ENCODE results near the gene PRDM15. TPM values are rescaled to one million over a fixed set of nuclear protein-coding genes. Genes with fewer than 3 reads are reported as not detected.
A peak's percentile ranks its signal among the peaks of the same experiment; 100 is the strongest.

The PRDM15 gene
- total and polyA plus RNA-seq, 8 donors = 0.92 to 44.6 (median 3.4) TPM

- TF ChIP-seq EP300 (IDR thresholded peaks at IDR 0.05) (no peak), CTCF (IDR thresholded peaks at IDR 0.05) (no peak), POLR2A (IDR thresholded peaks at IDR 0.05) (no peak), POLR2AphosphoS5 (IDR thresholded peaks at IDR 0.05) (no peak)
- Histone ChIP-seq H3K4me3 (no peak overlapping the region), H3K27me3 (no peaks in the 10 kb centered on the region), H3K9me3 (no peaks in the 10 kb centered on the region), H3K27ac (peak overlapping the region in 2 of 5 donors; percentile 14 to 48), H3K4me1 (peaks cover 0 to 12% (median 3%) of the 10 kb centered on the region in 4 donors), H3K36me3 (peaks cover 17 to 93% (median 80%) of the 10 kb centered on the region in 4 donors)
- intact Hi-C loops (cut with DNase I; ENCODE audit: low total_unique reads) = no loop called here
- DNase-seq = no peak
- 95 to 96% (median 96%) methylated on average over 3 of the region's 3 CpGs for WGBS, 5 donors
Measured at GRCh38 chr21:41901782-41902181, 22.6 kb upstream of the PRDM15 start.

GRCh38 chr21:41901099-41901498, 22.0 kb upstream of the PRDM15 start:
- WGBS, 5 donors = 36 to 54% (median 44%) methylated on average over 12 of the region's 12 CpGs
- peak in 1 of 3 donors; percentile 28 for TF ChIP-seq POLR2AphosphoS5 (IDR thresholded peaks at IDR 0.05)
- TF ChIP-seq POLR2A (IDR thresholded peaks at IDR 0.05) = no peak
- no peaks in the 10 kb centered on the region for H3K9me3 ChIP-seq
- peak overlapping the region in 4 of 5 donors; percentile 22 to 49 (median 42) for H3K27ac ChIP-seq
- peaks cover 13 to 89% (median 74%) of the 10 kb centered on the region in 4 donors for H3K36me3 ChIP-seq
- no peaks in the 10 kb centered on the region for H3K27me3 ChIP-seq
- no peak overlapping the region for H3K4me3 ChIP-seq
- peak; percentile 53 to 79 for DNase-seq
- H3K4me1 ChIP-seq = peaks cover 0 to 15% (median 4%) of the 10 kb centered on the region in 4 donors
- intact Hi-C loops (cut with DNase I; ENCODE audit: low total_unique reads) = no loop called here

- DNase-seq = no peak
- H3K27ac ChIP-seq = peak overlapping the region in 1 of 5 donors; percentile 35
- TF ChIP-seq POLR2A (IDR thresholded peaks at IDR 0.05) = no peak
- TF ChIP-seq EP300 (IDR thresholded peaks at IDR 0.05) = no peak
- TF ChIP-seq CTCF (IDR thresholded peaks at IDR 0.05) = no peak
- TF ChIP-seq POLR2AphosphoS5 (IDR thresholded peaks at IDR 0.05) = no peak
- H3K4me3 ChIP-seq = no peak overlapping the region
- H3K9me3 ChIP-seq = no peaks in the 10 kb centered on the region
- WGBS, 5 donors = 84 to 92% (median 89%) methylated on average over 6 of the region's 6 CpGs
- no peaks in the 10 kb centered on the region for H3K27me3 ChIP-seq
- peaks cover 0 to 22% (median 6%) of the 10 kb centered on the region in 4 donors for H3K4me1 ChIP-seq
- intact Hi-C loops (cut with DNase I; ENCODE audit: low total_unique reads) = no loop called here
- peaks cover 13 to 85% (median 67%) of the 10 kb centered on the region in 4 donors for H3K36me3 ChIP-seq
Measured at GRCh38 chr21:41900401-41900800, 21.3 kb upstream of the PRDM15 start.

GRCh38 chr21:41899426-41900202, 20.5 kb upstream of the PRDM15 start:
- H3K27ac ChIP-seq = no peak overlapping the region
- TF ChIP-seq POLR2A (IDR thresholded peaks at IDR 0.05) (no peak), EP300 (IDR thresholded peaks at IDR 0.05) (no peak), POLR2AphosphoS5 (IDR thresholded peaks at IDR 0.05) (no peak), CTCF (IDR thresholded peaks at IDR 0.05) (no peak)
- intact Hi-C loops (cut with DNase I; ENCODE audit: low total_unique reads) = no loop called here
- peaks cover 0 to 24% (median 6%) of the 10 kb centered on the region in 4 donors for H3K4me1 ChIP-seq
- no peaks in the 10 kb centered on the region for H3K9me3 ChIP-seq
- no peak for DNase-seq
- peaks cover 13 to 85% (median 67%) of the 10 kb centered on the region in 4 donors for H3K36me3 ChIP-seq
- H3K27me3 ChIP-seq = no peaks in the 10 kb centered on the region
- no peak overlapping the region for H3K4me3 ChIP-seq
- 79 to 88% (median 81%) methylated on average over 25 of the region's 25 CpGs for WGBS, 5 donors

GRCh38 chr21:41898998-41899397, 19.9 kb upstream of the PRDM15 start:
- Histone ChIP-seq H3K4me3 (no peak overlapping the region), H3K4me1 (peaks cover 0 to 24% (median 6%) of the 10 kb centered on the region in 4 donors), H3K9me3 (no peaks in the 10 kb centered on the region), H3K27ac (no peak overlapping the region), H3K36me3 (peaks cover 13 to 85% (median 66%) of the 10 kb centered on the region in 4 donors), H3K27me3 (no peaks in the 10 kb centered on the region)
- intact Hi-C loops (cut with DNase I; ENCODE audit: low total_unique reads) = no loop called here
- DNase-seq = no peak
- WGBS, 5 donors = 92 to 98% (median 96%) methylated on average over 11 to 17 of the region's 17 CpGs
- TF ChIP-seq CTCF (IDR thresholded peaks at IDR 0.05) (no peak), EP300 (IDR thresholded peaks at IDR 0.05) (no peak), POLR2A (IDR thresholded peaks at IDR 0.05) (no peak), POLR2AphosphoS5 (IDR thresholded peaks at IDR 0.05) (no peak)

Measured in stomach (tissue), 9 donors.